ENCODE results near the gene SEMA4B.

The SEMA4B gene

GRCh38 chr15:90171623-90172022, 29.5 kb upstream of the SEMA4B start:
- TF ChIP-seq, protein P1, sequence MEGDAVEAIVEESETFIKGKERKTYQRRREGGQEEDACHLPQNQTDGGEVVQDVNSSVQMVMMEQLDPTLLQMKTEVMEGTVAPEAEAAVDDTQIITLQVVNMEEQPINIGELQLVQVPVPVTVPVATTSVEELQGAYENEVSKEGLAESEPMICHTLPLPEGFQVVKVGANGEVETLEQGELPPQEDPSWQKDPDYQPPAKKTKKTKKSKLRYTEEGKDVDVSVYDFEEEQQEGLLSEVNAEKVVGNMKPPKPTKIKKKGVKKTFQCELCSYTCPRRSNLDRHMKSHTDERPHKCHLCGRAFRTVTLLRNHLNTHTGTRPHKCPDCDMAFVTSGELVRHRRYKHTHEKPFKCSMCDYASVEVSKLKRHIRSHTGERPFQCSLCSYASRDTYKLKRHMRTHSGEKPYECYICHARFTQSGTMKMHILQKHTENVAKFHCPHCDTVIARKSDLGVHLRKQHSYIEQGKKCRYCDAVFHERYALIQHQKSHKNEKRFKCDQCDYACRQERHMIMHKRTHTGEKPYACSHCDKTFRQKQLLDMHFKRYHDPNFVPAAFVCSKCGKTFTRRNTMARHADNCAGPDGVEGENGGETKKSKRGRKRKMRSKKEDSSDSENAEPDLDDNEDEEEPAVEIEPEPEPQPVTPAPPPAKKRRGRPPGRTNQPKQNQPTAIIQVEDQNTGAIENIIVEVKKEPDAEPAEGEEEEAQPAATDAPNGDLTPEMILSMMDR (conservative IDR thresholded peaks at IDR 0.05; ENCODE audit: low read depth, low read length) = no peak

GRCh38 chr15:90173372-90173771, 27.8 kb upstream of the SEMA4B start:
- no peak overlapping the region for H3K9ac ChIP-seq
- TF ChIP-seq, protein P1 (conservative IDR thresholded peaks at IDR 0.05; ENCODE audit: low read depth, low read length) = no peak

More at GRCh38 chr15:90171623-90172022, 29.5 kb upstream of the SEMA4B start:
- no peak overlapping the region for H3K4me3 ChIP-seq (IDR thresholded peaks at IDR 0.05; ENCODE audit: insufficient read depth, low read depth, low read length)
- no peak overlapping the region for H3K4me2 ChIP-seq
- no peaks in the 10 kb centered on the region for H4K20me1 ChIP-seq (ENCODE audit: insufficient read depth)
- H2AFZ ChIP-seq (ENCODE audit: low read depth) = no peak overlapping the region
- H3K36me3 ChIP-seq (ENCODE audit: insufficient read depth) = no peaks in the 10 kb centered on the region
- no peak overlapping the region for H3K27ac ChIP-seq
- H3K4me1 ChIP-seq (ENCODE audit: low read depth, poor library complexity, severe bottlenecking) = no peaks in the 10 kb centered on the region
- no peaks in the 10 kb centered on the region for H3K79me2 ChIP-seq (ENCODE audit: insufficient read depth, low read depth)
- H3K9ac ChIP-seq = no peak overlapping the region
- no peaks in the 10 kb centered on the region for H3K27me3 ChIP-seq (ENCODE audit: insufficient read depth, low read depth)

DNA sequence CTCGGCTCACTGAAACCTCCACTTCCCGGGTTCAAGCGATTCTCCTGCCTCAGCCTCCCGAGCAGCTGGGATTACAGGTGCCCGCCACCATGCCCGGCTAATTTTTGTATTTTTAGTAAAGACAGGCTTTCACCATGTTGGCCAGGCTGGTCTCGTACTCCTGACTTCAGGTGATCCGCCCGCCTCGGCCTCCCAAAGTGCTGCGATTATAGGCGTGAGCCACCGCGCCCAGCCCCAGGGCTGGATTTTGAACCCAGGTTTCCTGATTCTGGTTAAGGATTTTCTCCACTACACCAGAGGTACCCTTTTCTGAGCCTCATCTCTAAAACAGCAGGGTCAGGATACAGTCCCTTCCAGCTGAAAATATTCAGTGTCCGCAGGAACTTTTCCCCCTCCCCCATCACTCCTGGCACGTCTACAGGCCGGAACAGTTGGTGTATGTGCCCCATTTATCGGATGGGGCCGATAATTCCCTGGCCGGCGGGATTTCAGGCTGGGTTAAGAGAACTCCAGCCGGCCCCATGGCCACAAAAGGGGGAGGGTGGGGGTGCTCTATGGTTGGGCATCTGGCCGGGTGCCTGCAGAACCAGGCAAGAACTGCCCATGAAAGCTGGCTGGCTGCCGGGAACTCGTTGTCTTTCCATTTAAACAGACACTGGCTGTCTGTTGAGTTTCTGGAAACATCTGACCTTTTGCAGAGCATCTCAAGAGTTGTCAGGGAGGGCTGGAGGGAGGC, 26.8 kb upstream of the SEMA4B start:
- Histone ChIP-seq H3K27me3 (ENCODE audit: insufficient read depth, low read depth) (no peaks in the 10 kb centered on the region), H3K4me3 (IDR thresholded peaks at IDR 0.05; ENCODE audit: insufficient read depth, low read depth, low read length) (no peak overlapping the region), H3K9ac (no peak overlapping the region), H3K79me2 (ENCODE audit: insufficient read depth, low read depth) (no peaks in the 10 kb centered on the region), H3K36me3 (ENCODE audit: insufficient read depth) (no peaks in the 10 kb centered on the region), H2AFZ (ENCODE audit: low read depth) (no peak overlapping the region), H4K20me1 (ENCODE audit: insufficient read depth) (no peaks in the 10 kb centered on the region), H3K4me1 (ENCODE audit: low read depth, poor library complexity, severe bottlenecking) (peaks cover 21% of the 10 kb centered on the region), H3K27ac (no peak overlapping the region), H3K4me2 (no peak overlapping the region)
- TF ChIP-seq, protein P1 (conservative IDR thresholded peaks at IDR 0.05; ENCODE audit: low read depth, low read length) = no peak

More at GRCh38 chr15:90173372-90173771, 27.8 kb upstream of the SEMA4B start:
- no peak overlapping the region for H2AFZ ChIP-seq (ENCODE audit: low read depth)
- no peak overlapping the region for H3K4me3 ChIP-seq (IDR thresholded peaks at IDR 0.05; ENCODE audit: insufficient read depth, low read depth, low read length)
- no peak overlapping the region for H3K4me2 ChIP-seq
- peaks cover 11% of the 10 kb centered on the region for H3K4me1 ChIP-seq (ENCODE audit: low read depth, poor library complexity, severe bottlenecking)
- H3K27ac ChIP-seq = no peak overlapping the region
- no peaks in the 10 kb centered on the region for H4K20me1 ChIP-seq (ENCODE audit: insufficient read depth)
- H3K36me3 ChIP-seq (ENCODE audit: insufficient read depth) = no peaks in the 10 kb centered on the region
- H3K27me3 ChIP-seq (ENCODE audit: insufficient read depth, low read depth) = no peaks in the 10 kb centered on the region
- H3K79me2 ChIP-seq (ENCODE audit: insufficient read depth, low read depth) = no peaks in the 10 kb centered on the region

GRCh38 chr15:90177012-90177411, 24.1 kb upstream of the SEMA4B start:
- H3K4me1 ChIP-seq (ENCODE audit: low read depth, poor library complexity, severe bottlenecking) = peaks cover 34% of the 10 kb centered on the region
- no peak overlapping the region for H3K4me2 ChIP-seq
- no peak overlapping the region for H3K4me3 ChIP-seq (IDR thresholded peaks at IDR 0.05; ENCODE audit: insufficient read depth, low read depth, low read length)
- H3K27ac ChIP-seq = no peak overlapping the region
- H3K9ac ChIP-seq = no peak overlapping the region
- TF ChIP-seq, protein P1 (conservative IDR thresholded peaks at IDR 0.05; ENCODE audit: low read depth, low read length) = no peak
- no peaks in the 10 kb centered on the region for H3K36me3 ChIP-seq (ENCODE audit: insufficient read depth)
- no peaks in the 10 kb centered on the region for H3K79me2 ChIP-seq (ENCODE audit: insufficient read depth, low read depth)
- H2AFZ ChIP-seq (ENCODE audit: low read depth) = no peak overlapping the region
- no peaks in the 10 kb centered on the region for H4K20me1 ChIP-seq (ENCODE audit: insufficient read depth)
- H3K27me3 ChIP-seq (ENCODE audit: insufficient read depth, low read depth) = no peaks in the 10 kb centered on the region

Data from KMS-11 (cell line).